NCI-H2081 (cell line): Measurements from ENCODE around the gene H1-8.

Experiments
- DNase-seq, 2 experiments: peaks; one replicate each; lab custom pipeline; 2025; lab: John Stamatoyannopoulos, UW

Gene H1-8

GRCh38 chr3:129573493-129573892, 30.5 kb downstream of the H1-8 start:
- DNase-seq: no peak

GRCh38 chr3:129574206-129574605, 31.2 kb downstream of the H1-8 start:
- no peak for DNase-seq

GRCh38 chr3:129575233-129575996, 32.4 kb downstream of the H1-8 start:
- DNase-seq: no peak

- no peak for DNase-seq
Measured at GRCh38 chr3:129575997-129576384, 33.0 kb downstream of the H1-8 start.

GRCh38 chr3:129576514-129577352, 33.8 kb downstream of the H1-8 start:
- DNase-seq: peak; percentile 82 to 96

GRCh38 chr3:129577366-129577765, 34.4 kb downstream of the H1-8 start:
- peak; percentile 57 to 73 for DNase-seq

GRCh38 chr3:129577925-129578786, 35.2 kb downstream of the H1-8 start:
- DNase-seq: no peak

GRCh38 chr3:129579991-129580390, 37.0 kb downstream of the H1-8 start:
- DNase-seq: no peak

GRCh38 chr3:129581623-129582022, 38.6 kb downstream of the H1-8 start:
- no peak for DNase-seq

- DNase-seq: no peak
Measured at GRCh38 chr3:129582799-129583198, 39.8 kb downstream of the H1-8 start.

GRCh38 chr3:129583289-129583688, 40.3 kb downstream of the H1-8 start:
- DNase-seq: no peak

- no peak for DNase-seq
Measured at GRCh38 chr3:129584631-129585030, 41.7 kb downstream of the H1-8 start.

GRCh38 chr3:129585949-129586657, 43.1 kb downstream of the H1-8 start:
- no peak for DNase-seq

- DNase-seq: no peak
Measured at GRCh38 chr3:129586746-129587430, 43.9 kb downstream of the H1-8 start.

- no peak for DNase-seq
Measured at GRCh38 chr3:129587566-129588210, 44.7 kb downstream of the H1-8 start.

- no peak for DNase-seq
Measured at GRCh38 chr3:129590215-129590614, 47.2 kb downstream of the H1-8 start.

- DNase-seq: no peak
Measured at GRCh38 chr3:129591932-129592331, 49.0 kb downstream of the H1-8 start.

GRCh38 chr3:129592381-129593131, 49.6 kb downstream of the H1-8 start:
- no peak for DNase-seq

GRCh38 chr3:129593230-129593594, 50.2 kb downstream of the H1-8 start:
- no peak for DNase-seq
